Measurements from ENCODE around the gene ABCG8.

DNA sequence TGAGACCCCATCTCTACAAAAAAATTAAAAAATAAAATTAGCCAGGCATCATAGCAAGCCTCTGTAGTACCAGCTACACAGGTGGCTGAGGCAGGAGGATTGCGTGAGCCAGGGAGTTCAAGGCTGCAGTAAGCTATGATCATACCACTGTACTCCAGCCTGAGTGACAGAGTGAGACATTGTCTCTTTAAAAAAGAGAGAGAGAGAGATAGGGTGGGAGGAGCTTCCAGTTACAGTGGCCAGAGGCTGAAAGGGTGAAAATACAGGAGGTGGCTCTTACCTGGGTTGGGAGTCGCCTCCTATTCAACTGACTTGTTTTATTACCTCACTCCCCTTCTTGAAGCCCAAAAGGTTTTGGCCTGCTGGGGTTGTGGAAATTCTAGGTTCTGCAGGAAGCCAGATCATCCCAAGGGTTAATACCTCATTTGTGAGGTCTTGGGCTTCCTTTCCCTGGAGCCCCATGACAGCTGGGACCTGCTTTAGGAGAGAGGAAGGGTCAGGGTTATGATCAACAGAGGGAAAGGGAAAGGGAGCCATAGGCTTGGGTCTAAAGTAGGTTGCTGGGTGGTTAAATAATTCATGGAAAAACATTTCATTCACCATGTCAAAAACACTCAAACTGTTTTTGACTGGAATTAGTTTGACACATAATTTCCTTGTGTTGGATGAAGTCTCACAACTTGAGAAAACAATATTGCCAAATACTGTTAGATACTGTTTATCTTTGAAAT, 47.6 kb upstream of the ABCG8 start:
- TF ChIP-seq, protein P1, sequence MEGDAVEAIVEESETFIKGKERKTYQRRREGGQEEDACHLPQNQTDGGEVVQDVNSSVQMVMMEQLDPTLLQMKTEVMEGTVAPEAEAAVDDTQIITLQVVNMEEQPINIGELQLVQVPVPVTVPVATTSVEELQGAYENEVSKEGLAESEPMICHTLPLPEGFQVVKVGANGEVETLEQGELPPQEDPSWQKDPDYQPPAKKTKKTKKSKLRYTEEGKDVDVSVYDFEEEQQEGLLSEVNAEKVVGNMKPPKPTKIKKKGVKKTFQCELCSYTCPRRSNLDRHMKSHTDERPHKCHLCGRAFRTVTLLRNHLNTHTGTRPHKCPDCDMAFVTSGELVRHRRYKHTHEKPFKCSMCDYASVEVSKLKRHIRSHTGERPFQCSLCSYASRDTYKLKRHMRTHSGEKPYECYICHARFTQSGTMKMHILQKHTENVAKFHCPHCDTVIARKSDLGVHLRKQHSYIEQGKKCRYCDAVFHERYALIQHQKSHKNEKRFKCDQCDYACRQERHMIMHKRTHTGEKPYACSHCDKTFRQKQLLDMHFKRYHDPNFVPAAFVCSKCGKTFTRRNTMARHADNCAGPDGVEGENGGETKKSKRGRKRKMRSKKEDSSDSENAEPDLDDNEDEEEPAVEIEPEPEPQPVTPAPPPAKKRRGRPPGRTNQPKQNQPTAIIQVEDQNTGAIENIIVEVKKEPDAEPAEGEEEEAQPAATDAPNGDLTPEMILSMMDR (IDR thresholded peaks at IDR 0.05), result no peak
- no peak for TF ChIP-seq POLR2A (IDR thresholded peaks at IDR 0.05)
- no peak for TF ChIP-seq POLR2AphosphoS5 (IDR thresholded peaks at IDR 0.05)
